ENCODE data around the gene TJP1.

TJP1 gene

GRCh38 chr15:29867241-29868000 is 45.2 kb upstream of the TJP1 start:
- Histone ChIP-seq H3K9ac (ENCODE audit: low read depth, low read length) (no peak overlapping the region), H3K9me3 (ENCODE audit: insufficient read depth, low read length, severe bottlenecking) (no peaks in the 10 kb centered on the region), H4K20me1 (ENCODE audit: insufficient read depth, low read length) (no peaks in the 10 kb centered on the region), H3K27ac (ENCODE audit: low read length) (no peak overlapping the region), H3K4me3 (ENCODE audit: low read depth in 1 of 2, low read length in 2 of 2) (no peak overlapping the region), H3K79me2 (ENCODE audit: insufficient read depth, low read length) (no peaks in the 10 kb centered on the region), H3K4me1 (ENCODE audit: insufficient read depth, low read length) (no peaks in the 10 kb centered on the region), H3K4me2 (ENCODE audit: insufficient read depth, low read length) (no peak overlapping the region), H3K27me3 (ENCODE audit: insufficient read depth, low read length, poor library complexity) (peaks cover 7% of the 10 kb centered on the region), H2AFZ (ENCODE audit: low read depth, low read length) (no peak overlapping the region), H3K36me3 (ENCODE audit: insufficient read depth, low read length) (no peaks in the 10 kb centered on the region)
- TF ChIP-seq, protein P1, sequence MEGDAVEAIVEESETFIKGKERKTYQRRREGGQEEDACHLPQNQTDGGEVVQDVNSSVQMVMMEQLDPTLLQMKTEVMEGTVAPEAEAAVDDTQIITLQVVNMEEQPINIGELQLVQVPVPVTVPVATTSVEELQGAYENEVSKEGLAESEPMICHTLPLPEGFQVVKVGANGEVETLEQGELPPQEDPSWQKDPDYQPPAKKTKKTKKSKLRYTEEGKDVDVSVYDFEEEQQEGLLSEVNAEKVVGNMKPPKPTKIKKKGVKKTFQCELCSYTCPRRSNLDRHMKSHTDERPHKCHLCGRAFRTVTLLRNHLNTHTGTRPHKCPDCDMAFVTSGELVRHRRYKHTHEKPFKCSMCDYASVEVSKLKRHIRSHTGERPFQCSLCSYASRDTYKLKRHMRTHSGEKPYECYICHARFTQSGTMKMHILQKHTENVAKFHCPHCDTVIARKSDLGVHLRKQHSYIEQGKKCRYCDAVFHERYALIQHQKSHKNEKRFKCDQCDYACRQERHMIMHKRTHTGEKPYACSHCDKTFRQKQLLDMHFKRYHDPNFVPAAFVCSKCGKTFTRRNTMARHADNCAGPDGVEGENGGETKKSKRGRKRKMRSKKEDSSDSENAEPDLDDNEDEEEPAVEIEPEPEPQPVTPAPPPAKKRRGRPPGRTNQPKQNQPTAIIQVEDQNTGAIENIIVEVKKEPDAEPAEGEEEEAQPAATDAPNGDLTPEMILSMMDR (IDR thresholded peaks at IDR 0.05; ENCODE audit: borderline replicate concordance, extremely low read depth, low read length, poor library complexity, severe bottlenecking), result no peak
- no peak for TF ChIP-seq EZH2 (IDR thresholded peaks at IDR 0.05; ENCODE audit: borderline replicate concordance, low read depth, low read length, severe bottlenecking)
- ATAC-seq (ENCODE audit: insufficient read depth, low read depth), result no peak
- DNase-seq, result no peak

DNA sequence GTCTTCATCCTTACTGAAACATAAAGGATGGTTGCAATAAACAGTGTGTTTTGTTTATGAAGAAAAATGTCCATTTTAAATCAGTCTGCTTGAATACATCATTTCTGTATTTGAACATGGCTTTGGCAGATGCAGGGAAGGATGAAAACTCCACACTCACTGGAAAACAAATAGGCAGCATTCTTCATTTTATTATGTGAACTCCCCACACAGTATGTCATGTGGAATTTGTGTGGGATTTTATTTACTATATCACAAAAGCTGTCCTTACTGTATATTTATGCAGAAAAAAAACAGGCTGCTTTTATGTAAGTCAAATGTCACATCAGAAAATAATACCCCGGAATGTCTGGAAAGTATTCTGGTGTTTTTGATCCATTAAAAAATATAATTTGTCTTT is 44.1 kb upstream of the TJP1 start:
- Histone ChIP-seq H3K27ac (ENCODE audit: low read length) (no peak overlapping the region), H3K9me3 (ENCODE audit: insufficient read depth, low read length, severe bottlenecking) (no peaks in the 10 kb centered on the region), H3K4me2 (ENCODE audit: insufficient read depth, low read length) (no peak overlapping the region), H3K27me3 (ENCODE audit: insufficient read depth, low read length, poor library complexity) (peaks cover 7% of the 10 kb centered on the region), H3K36me3 (ENCODE audit: insufficient read depth, low read length) (no peaks in the 10 kb centered on the region), H3K9ac (ENCODE audit: low read depth, low read length) (no peak overlapping the region), H3K4me1 (ENCODE audit: insufficient read depth, low read length) (no peaks in the 10 kb centered on the region), H3K4me3 (ENCODE audit: low read depth in 1 of 2, low read length in 2 of 2) (no peak overlapping the region), H4K20me1 (ENCODE audit: insufficient read depth, low read length) (no peaks in the 10 kb centered on the region), H3K79me2 (ENCODE audit: insufficient read depth, low read length) (no peaks in the 10 kb centered on the region), H2AFZ (ENCODE audit: low read depth, low read length) (no peak overlapping the region)
- DNase-seq (no peak), ATAC-seq (ENCODE audit: insufficient read depth, low read depth) (no peak)
- TF ChIP-seq, protein P1 (IDR thresholded peaks at IDR 0.05; ENCODE audit: borderline replicate concordance, extremely low read depth, low read length, poor library complexity, severe bottlenecking), result no peak
- TF ChIP-seq EZH2 (IDR thresholded peaks at IDR 0.05; ENCODE audit: borderline replicate concordance, low read depth, low read length, severe bottlenecking), result no peak

DNA sequence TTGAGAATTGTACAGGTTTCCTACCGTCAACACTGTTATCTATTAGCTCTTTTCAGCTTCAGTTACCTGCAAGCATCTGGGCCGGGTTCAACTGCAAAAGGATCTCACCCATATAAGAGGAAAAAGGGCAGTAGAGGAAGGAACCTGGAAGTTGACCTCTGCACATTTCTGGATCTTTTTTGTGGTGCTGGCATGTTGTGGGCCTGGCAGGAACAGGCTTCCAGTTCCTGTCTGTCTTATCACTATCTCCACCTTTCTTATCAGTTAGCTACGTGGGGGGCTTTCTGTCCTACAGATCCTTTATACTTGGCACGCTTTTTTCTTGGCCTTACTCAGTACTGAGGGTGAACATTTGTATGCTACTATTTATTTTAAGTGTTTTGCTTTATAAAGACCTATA is 42.2 kb upstream of the TJP1 start:
- H3K79me2 ChIP-seq (ENCODE audit: insufficient read depth, low read length), result no peaks in the 10 kb centered on the region
- no peak for DNase-seq
- TF ChIP-seq, protein P1 (IDR thresholded peaks at IDR 0.05; ENCODE audit: borderline replicate concordance, extremely low read depth, low read length, poor library complexity, severe bottlenecking), result no peak
- TF ChIP-seq EZH2 (IDR thresholded peaks at IDR 0.05; ENCODE audit: borderline replicate concordance, low read depth, low read length, severe bottlenecking), result no peak
- no peak overlapping the region for H3K4me3 ChIP-seq (ENCODE audit: low read depth in 1 of 2, low read length in 2 of 2)
- H3K4me2 ChIP-seq (ENCODE audit: insufficient read depth, low read length), result no peak overlapping the region
- H4K20me1 ChIP-seq (ENCODE audit: insufficient read depth, low read length), result no peaks in the 10 kb centered on the region
- H2AFZ ChIP-seq (ENCODE audit: low read depth, low read length), result no peak overlapping the region
- H3K9ac ChIP-seq (ENCODE audit: low read depth, low read length), result no peak overlapping the region
- no peak for ATAC-seq (ENCODE audit: insufficient read depth, low read depth)
- H3K27ac ChIP-seq (ENCODE audit: low read length), result no peak overlapping the region
- no peaks in the 10 kb centered on the region for H3K9me3 ChIP-seq (ENCODE audit: insufficient read depth, low read length, severe bottlenecking)
- no peaks in the 10 kb centered on the region for H3K36me3 ChIP-seq (ENCODE audit: insufficient read depth, low read length)
- H3K27me3 ChIP-seq (ENCODE audit: insufficient read depth, low read length, poor library complexity), result peaks cover 4% of the 10 kb centered on the region
- H3K4me1 ChIP-seq (ENCODE audit: insufficient read depth, low read length), result no peaks in the 10 kb centered on the region

All from DND-41 (cell line).